A549 (cell line): ENCODE measurements around the gene ZNF582.

Experiments used
- CTCF ChIP-seq: fragments of >200 bp; sonication (Bioruptor Twin); formaldehyde crosslinking; IDR thresholded peaks from 3 replicates; pipeline ENCODE4 v1.5.1; 2016
- POLR2A ChIP-seq: IDR thresholded peaks from 2 replicates; pipeline ENCODE4 v1.6.1; 2012; ENCODE audit warnings: mild to moderate bottlenecking, low read length
- SMC3 ChIP-seq: fragments of >200 bp; sonication (Bioruptor Twin); formaldehyde crosslinking; IDR thresholded peaks from 3 replicates; pipeline ENCODE4 v1.6.1; 2018; ENCODE audit warnings: inconsistent platforms

GRCh38 chr19:56369886-56370676 is 23.3 kb downstream of the ZNF582 start:
- no peak for TF ChIP-seq SMC3
- no peak for TF ChIP-seq CTCF
- TF ChIP-seq POLR2A, result no peak
